ENCODE measurements around the gene VTN. TPM values are rescaled to one million over a fixed set of nuclear protein-coding genes. Genes with fewer than 3 reads are reported as not detected.
A peak's percentile ranks its signal among the peaks of the same experiment; 100 is the strongest.

Gene VTN
- total and polyA plus RNA-seq, 9 donors = 0.21 to 6.5 (median 0.48) TPM

- Histone ChIP-seq H3K27me3 (ENCODE audit: control insufficient read depth, insufficient read depth, low read length) (peaks cover 5% of the 10 kb centered on the region), H3K4me1 (ENCODE audit: control insufficient read depth, insufficient read depth, low read length) (peaks cover 24% of the 10 kb centered on the region), H3K27ac (ENCODE audit: low read length) (no peak overlapping the region), H3K9me3 (replicated peaks; ENCODE audit: control insufficient read depth, low read depth, low read length) (no peaks in the 10 kb centered on the region), H3K4me3 (ENCODE audit: low read length) (no peak overlapping the region), H3K36me3 (ENCODE audit: control insufficient read depth, insufficient read depth, low read length) (peaks cover 10% of the 10 kb centered on the region)
- 89% methylated on average over 22 of the region's 23 CpGs for WGBS (ENCODE audit: insufficient coverage)
- no peak for DNase-seq
These were observed 1.0 kb downstream of the VTN start for GRCh38 chr17:28368915-28369683.

GRCh38 chr17:28368306-28368831, 1.7 kb downstream of the VTN start:
- no peaks in the 10 kb centered on the region for H3K9me3 ChIP-seq (replicated peaks; ENCODE audit: control insufficient read depth, low read depth, low read length)
- peaks cover 17% of the 10 kb centered on the region for H3K36me3 ChIP-seq (ENCODE audit: control insufficient read depth, insufficient read depth, low read length)
- DNase-seq = no peak
- H3K4me1 ChIP-seq (ENCODE audit: control insufficient read depth, insufficient read depth, low read length) = peaks cover 20% of the 10 kb centered on the region
- no peak overlapping the region for H3K4me3 ChIP-seq (ENCODE audit: low read length)
- no peak overlapping the region for H3K27ac ChIP-seq (ENCODE audit: low read length)
- peaks cover 3% of the 10 kb centered on the region for H3K27me3 ChIP-seq (ENCODE audit: control insufficient read depth, insufficient read depth, low read length)
- WGBS (ENCODE audit: insufficient coverage) = 89% methylated on average over 5 of the region's 5 CpGs

DNA sequence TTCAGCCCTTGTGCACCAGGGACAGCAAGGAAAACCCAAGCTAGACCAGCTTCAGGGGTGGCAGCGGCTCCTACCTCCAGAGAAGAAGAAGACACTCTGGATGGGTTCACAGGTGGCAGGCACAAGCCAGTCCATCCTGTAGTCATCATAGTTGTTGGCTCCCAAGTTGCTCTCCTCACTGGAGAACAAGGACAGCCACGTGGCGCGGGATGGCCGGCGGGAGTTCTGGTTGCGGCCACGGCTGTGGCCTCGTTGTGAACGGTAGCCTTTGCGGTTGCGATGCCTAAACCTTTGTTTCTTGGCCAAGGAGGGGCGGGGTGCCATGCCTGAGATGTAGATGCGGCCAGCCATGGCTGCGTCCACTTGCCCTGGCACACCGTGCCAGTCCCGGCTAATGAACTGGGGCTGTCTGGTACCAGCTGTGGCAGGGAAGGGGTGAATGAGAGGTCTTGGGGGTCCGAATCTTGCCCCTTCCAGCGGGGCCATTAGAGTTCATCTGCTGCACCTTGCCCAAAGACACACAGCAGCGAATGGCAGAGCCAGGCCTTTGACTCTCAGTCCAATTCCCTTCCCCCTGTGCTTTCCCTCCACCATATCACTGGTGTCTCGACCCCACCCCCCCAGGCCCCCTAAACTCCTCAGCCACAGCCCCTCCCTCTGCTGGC, 2.3 kb downstream of the VTN start:
- WGBS (ENCODE audit: insufficient coverage) = 89% methylated on average over 20 of the region's 21 CpGs
- no peak for DNase-seq

DNA sequence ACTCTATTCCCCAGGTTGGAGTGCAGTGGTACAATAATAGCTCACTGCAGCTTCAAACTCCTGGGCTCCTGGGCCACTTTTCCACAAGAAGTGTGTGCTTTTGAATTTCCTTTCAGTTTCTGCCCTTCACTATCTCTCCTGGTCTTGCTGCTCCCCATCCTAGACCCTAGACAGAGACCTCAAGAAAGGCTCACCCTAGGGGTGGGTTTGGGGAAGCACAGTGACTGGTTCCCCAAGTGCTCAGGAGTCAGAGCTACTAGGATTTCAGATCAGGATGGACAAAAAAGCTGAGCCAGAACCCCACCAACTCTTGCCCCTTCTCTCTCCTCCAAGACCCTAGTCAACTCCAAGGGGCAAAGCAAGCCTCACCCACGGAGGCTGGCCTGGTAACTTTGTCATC, 3.5 kb downstream of the VTN start:
- no peak overlapping the region for H3K27ac ChIP-seq (ENCODE audit: low read length)
- no peak for DNase-seq
- no peaks in the 10 kb centered on the region for H3K9me3 ChIP-seq (replicated peaks; ENCODE audit: control insufficient read depth, low read depth, low read length)
- peaks cover under 1% of the 10 kb centered on the region for H3K27me3 ChIP-seq (ENCODE audit: control insufficient read depth, insufficient read depth, low read length)
- H3K36me3 ChIP-seq (ENCODE audit: control insufficient read depth, insufficient read depth, low read length) = peaks cover 29% of the 10 kb centered on the region
- H3K4me3 ChIP-seq (ENCODE audit: low read length) = no peak overlapping the region
- peaks cover 5% of the 10 kb centered on the region for H3K4me1 ChIP-seq (ENCODE audit: control insufficient read depth, insufficient read depth, low read length)
- WGBS (ENCODE audit: insufficient coverage) = 67% methylated on average over 1 of the region's 1 CpG

More for the DNA sequence above, 2.3 kb downstream of the VTN start:
- peaks cover 3% of the 10 kb centered on the region for H3K27me3 ChIP-seq (ENCODE audit: control insufficient read depth, insufficient read depth, low read length)
- H3K4me1 ChIP-seq (ENCODE audit: control insufficient read depth, insufficient read depth, low read length) = peaks cover 14% of the 10 kb centered on the region
- no peak overlapping the region for H3K4me3 ChIP-seq (ENCODE audit: low read length)
- H3K36me3 ChIP-seq (ENCODE audit: control insufficient read depth, insufficient read depth, low read length) = peaks cover 20% of the 10 kb centered on the region
- H3K27ac ChIP-seq (ENCODE audit: low read length) = no peak overlapping the region
- no peaks in the 10 kb centered on the region for H3K9me3 ChIP-seq (replicated peaks; ENCODE audit: control insufficient read depth, low read depth, low read length)

- no peaks in the 10 kb centered on the region for H3K9me3 ChIP-seq (replicated peaks; ENCODE audit: control insufficient read depth, low read depth, low read length)
- no CpG with 5 or more reads among the region's 3 CpGs for WGBS (ENCODE audit: insufficient coverage)
- H3K36me3 ChIP-seq (ENCODE audit: control insufficient read depth, insufficient read depth, low read length) = peaks cover 40% of the 10 kb centered on the region
- H3K27ac ChIP-seq (ENCODE audit: low read length) = no peak overlapping the region
- H3K4me1 ChIP-seq (ENCODE audit: control insufficient read depth, insufficient read depth, low read length) = no peaks in the 10 kb centered on the region
- DNase-seq = no peak
- H3K27me3 ChIP-seq (ENCODE audit: control insufficient read depth, insufficient read depth, low read length) = no peaks in the 10 kb centered on the region
- H3K4me3 ChIP-seq (ENCODE audit: low read length) = no peak overlapping the region
These were observed 4.6 kb downstream of the VTN start for GRCh38 chr17:28365487-28365886.

DNA sequence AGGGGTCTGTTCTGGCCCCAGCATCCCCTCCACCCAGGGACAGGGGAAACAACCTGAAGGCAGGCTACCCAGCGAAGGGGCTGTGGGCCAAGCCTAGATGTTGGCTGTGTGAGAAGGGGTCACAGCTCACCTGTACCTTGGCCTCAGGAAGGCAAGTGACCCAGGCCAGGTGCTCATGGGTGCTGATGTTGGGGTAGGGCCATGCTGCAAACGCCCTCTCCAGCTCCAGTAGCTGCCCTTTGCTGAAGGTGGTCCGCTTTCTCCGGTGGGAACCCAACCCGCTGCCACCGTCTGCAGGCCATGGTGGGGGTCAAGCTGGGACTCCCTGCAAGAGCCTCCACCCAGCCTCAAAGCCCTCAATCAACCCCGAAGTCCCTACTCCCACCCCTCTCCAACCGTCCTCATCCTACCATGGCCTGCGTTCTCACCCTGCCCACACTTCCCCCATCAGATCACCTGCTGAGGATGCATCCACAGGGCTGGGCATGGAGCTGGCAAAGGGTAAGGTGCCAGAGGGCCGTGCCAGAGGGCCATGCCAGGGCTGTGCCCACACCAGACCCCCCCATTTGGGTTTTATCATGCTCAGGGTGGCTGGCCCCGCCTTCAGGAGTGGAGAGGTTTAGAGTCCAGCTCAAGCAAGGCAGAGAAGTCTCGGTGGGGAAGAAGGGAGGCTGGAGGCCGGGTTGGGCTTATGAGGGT, 5.3 kb downstream of the VTN start, which contains the start of gene SEBOX:
TSS of gene SEBOX (minus strand) at position 535 of the 699 bp plus-strand sequence. CDS start at position 487, 48 bp downstream.
- Histone ChIP-seq H3K4me3 (ENCODE audit: low read length) (no peak within 1 kb of the TSS), H3K4me1 (ENCODE audit: control insufficient read depth, insufficient read depth, low read length) (no peaks in the 10 kb centered on the region), H3K27ac (ENCODE audit: low read length) (no peak within 1 kb of the TSS), H3K9me3 (replicated peaks; ENCODE audit: control insufficient read depth, low read depth, low read length) (no peaks in the 10 kb centered on the region), H3K27me3 (ENCODE audit: control insufficient read depth, insufficient read depth, low read length) (no peaks in the 10 kb centered on the region), H3K36me3 (ENCODE audit: control insufficient read depth, insufficient read depth, low read length) (peaks cover 46% of the 10 kb centered on the region)
- WGBS (ENCODE audit: insufficient coverage) = 95% methylated on average over 9 of the region's 13 CpGs
- no peak for DNase-seq

- Histone ChIP-seq H3K27me3 (ENCODE audit: control insufficient read depth, insufficient read depth, low read length) (no peaks in the 10 kb centered on the region), H3K36me3 (ENCODE audit: control insufficient read depth, insufficient read depth, low read length) (peaks cover 51% of the 10 kb centered on the region), H3K27ac (ENCODE audit: low read length) (no peak overlapping the region), H3K4me3 (ENCODE audit: low read length) (no peak overlapping the region), H3K4me1 (ENCODE audit: control insufficient read depth, insufficient read depth, low read length) (no peaks in the 10 kb centered on the region), H3K9me3 (replicated peaks; ENCODE audit: control insufficient read depth, low read depth, low read length) (no peaks in the 10 kb centered on the region)
- DNase-seq = no peak
- WGBS (ENCODE audit: insufficient coverage) = 83% methylated on average over 7 of the region's 8 CpGs
These were observed 6.1 kb downstream of the VTN start for GRCh38 chr17:28363776-28364650.

DNA sequence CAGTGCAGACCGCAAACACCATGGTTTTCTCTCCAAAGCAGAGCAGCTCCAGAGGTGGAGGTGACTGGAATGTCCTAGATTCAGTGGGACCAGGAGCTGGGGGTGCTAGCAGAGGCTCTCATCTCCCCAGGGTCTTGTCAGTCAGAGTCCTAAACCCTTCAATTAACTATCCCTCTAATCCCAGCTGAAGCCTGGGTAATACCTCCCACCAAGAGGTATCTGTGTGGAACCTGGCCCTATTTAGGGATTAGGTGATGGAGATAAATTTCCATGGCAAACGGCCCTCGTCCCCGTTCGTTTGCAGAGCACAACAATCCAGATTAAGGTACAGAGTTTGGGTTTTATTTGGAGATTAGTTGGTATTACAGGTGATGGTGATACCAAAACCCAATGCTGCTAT, 6.9 kb downstream of the VTN start:
- no peak overlapping the region for H3K27ac ChIP-seq (ENCODE audit: low read length)
- no peaks in the 10 kb centered on the region for H3K9me3 ChIP-seq (replicated peaks; ENCODE audit: control insufficient read depth, low read depth, low read length)
- H3K36me3 ChIP-seq (ENCODE audit: control insufficient read depth, insufficient read depth, low read length) = peaks cover 54% of the 10 kb centered on the region
- H3K4me1 ChIP-seq (ENCODE audit: control insufficient read depth, insufficient read depth, low read length) = peaks cover 2% of the 10 kb centered on the region
- DNase-seq = no peak
- WGBS (ENCODE audit: insufficient coverage) = 67% methylated on average over 1 of the region's 5 CpGs
- H3K27me3 ChIP-seq (ENCODE audit: control insufficient read depth, insufficient read depth, low read length) = no peaks in the 10 kb centered on the region
- H3K4me3 ChIP-seq (ENCODE audit: low read length) = no peak overlapping the region

DNA sequence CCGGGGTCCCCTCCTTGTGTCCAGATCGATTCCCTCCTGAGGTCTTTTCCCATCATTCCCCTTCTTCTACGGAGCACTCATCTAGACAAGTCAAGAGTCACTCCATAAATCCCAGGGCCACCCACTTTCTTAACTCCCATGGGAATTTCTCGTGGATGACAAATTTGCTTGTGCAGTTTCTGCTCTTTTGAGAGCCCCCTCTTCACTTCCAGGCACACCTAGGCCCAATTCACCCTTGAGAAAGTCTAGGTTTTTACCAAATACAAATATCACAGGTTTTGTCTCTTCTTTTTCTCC, 12.3 kb downstream of the VTN start:
- no peak overlapping the region for H3K27ac ChIP-seq (ENCODE audit: low read length)

More for the DNA sequence above, 12.3 kb downstream of the VTN start:
- Histone ChIP-seq H3K27me3 (ENCODE audit: control insufficient read depth, insufficient read depth, low read length) (no peaks in the 10 kb centered on the region), H3K9me3 (replicated peaks; ENCODE audit: control insufficient read depth, low read depth, low read length) (no peaks in the 10 kb centered on the region), H3K36me3 (ENCODE audit: control insufficient read depth, insufficient read depth, low read length) (peaks cover 56% of the 10 kb centered on the region), H3K4me1 (ENCODE audit: control insufficient read depth, insufficient read depth, low read length) (peaks cover 18% of the 10 kb centered on the region), H3K4me3 (ENCODE audit: low read length) (peak overlapping the region; percentile 82)
- 3% methylated on average over 4 of the region's 4 CpGs for WGBS (ENCODE audit: insufficient coverage)
- no peak for DNase-seq
